IMR-90 (cell line): Measurements from ENCODE around the gene DNM3. TPM values are rescaled to one million over a fixed set of nuclear protein-coding genes. Genes with fewer than 3 reads are reported as not detected.

Experiments used
- ATAC-seq: fragments of 200-7000 bp; cut with Tn5 transposase; 2 replicates; pipeline ENCODE4 v1.9.1; 2020; ENCODE audit warnings: low read depth, mild to moderate bottlenecking, moderate library complexity
- BruUV-seq: library from RNA; stranded (reverse); fragments of 400-500 nt; replicated peaks from 2 replicates; lab custom pipeline; 2021; lab: Mats Ljungman, UMichigan
- CTCF ChIA-PET: fragments of 300-600 bp; formaldehyde crosslinking; extraction: SDS; loops from one replicate; lab custom pipeline; 2021; ENCODE audit warnings: antibody characterized with exemption; lab: Yijun Ruan, JAX
- POLR2A ChIA-PET: fragments of 300-600 bp; sonication (Branson Sonifier 250); formaldehyde crosslinking; loops from one replicate; lab custom pipeline; 2022; ENCODE audit warnings: antibody characterized with exemption; ENCODE audit not compliant: unreplicated experiment; lab: Charles Lee
- DNase-seq: peaks from one replicate; pipeline ENCODE4 v3.0.0; 2013
- H2AFZ ChIP-seq: replicated peaks from 2 replicates; pipeline ENCODE3; 2013; ENCODE audit warnings: low read length, mild to moderate bottlenecking; ENCODE audit not compliant: poor library complexity
- H2AK5ac ChIP-seq: 2 replicates; pipeline ENCODE4 v1.6.1; 2013; ENCODE audit warnings: low read depth, low read length, inconsistent platforms
- H2AK9ac ChIP-seq: replicated peaks from 2 replicates; pipeline ENCODE3; 2013; ENCODE audit warnings: mild to moderate bottlenecking, low read depth, low read length, moderate library complexity; ENCODE audit not compliant: poor library complexity
- H2BK120ac ChIP-seq: 2 replicates; pipeline ENCODE4 v1.6.1; 2013; ENCODE audit warnings: low read depth, low read length, inconsistent platforms
- H2BK15ac ChIP-seq: 3 replicates; pipeline ENCODE4 v1.6.1; 2013; ENCODE audit warnings: low read depth, low read length, inconsistent platforms
- H2BK20ac ChIP-seq: 2 replicates; pipeline ENCODE4 v1.6.1; 2013; ENCODE audit warnings: low read depth, mild to moderate bottlenecking, inconsistent platforms, low read length, moderate library complexity
- H2BK5ac ChIP-seq: 2 replicates; pipeline ENCODE4 v1.6.1; 2013; ENCODE audit warnings: mild to moderate bottlenecking, low read depth, low read length, inconsistent platforms; ENCODE audit not compliant: poor library complexity, severe bottlenecking
- H3K14ac ChIP-seq: replicated peaks from 2 replicates; pipeline ENCODE4 v1.6.1; 2013; ENCODE audit warnings: low read depth, low read length, inconsistent platforms
- H3K18ac ChIP-seq: 2 replicates; pipeline ENCODE4 v1.6.1; 2013; ENCODE audit warnings: low read depth, low read length, control low read depth
- H3K23ac ChIP-seq: 2 replicates; pipeline ENCODE4 v1.6.1; 2013; ENCODE audit warnings: low read depth, low read length, inconsistent platforms
- H3K27ac ChIP-seq: 2 replicates; pipeline ENCODE4 v1.5.1; 2013; ENCODE audit warnings: mild to moderate bottlenecking, control low read depth, low read length; ENCODE audit not compliant: insufficient read depth
- H3K27me3 ChIP-seq: 2 replicates; pipeline ENCODE4 v1.6.1; 2013; ENCODE audit warnings: low read length; ENCODE audit not compliant: control insufficient read depth, insufficient read depth
- H3K36me3 ChIP-seq: 2 replicates; pipeline ENCODE4 v1.6.1; 2013; ENCODE audit warnings: low read length, mixed read lengths; ENCODE audit not compliant: control insufficient read depth, insufficient read depth
- H3K4ac ChIP-seq: 2 replicates; pipeline ENCODE4 v1.6.1; 2013; ENCODE audit warnings: low read depth, low read length, inconsistent platforms
- H3K4me1 ChIP-seq: 2 replicates; pipeline ENCODE4 v1.6.1; 2013; ENCODE audit warnings: low read length, mixed read lengths; ENCODE audit not compliant: control insufficient read depth, insufficient read depth
- H3K4me2 ChIP-seq: 2 replicates; pipeline ENCODE4 v1.6.1; 2013; ENCODE audit warnings: low read depth, mild to moderate bottlenecking, control low read depth, low read length, moderate library complexity
- H3K4me3 ChIP-seq: 2 replicates; pipeline ENCODE4 v1.5.1; 2013; ENCODE audit warnings: low read depth, mild to moderate bottlenecking, control low read depth, low read length, moderate library complexity; ENCODE audit not compliant: insufficient read depth
- H3K56ac ChIP-seq: 2 replicates; pipeline ENCODE4 v1.6.1; 2013; ENCODE audit warnings: low read length, inconsistent platforms; ENCODE audit not compliant: insufficient read depth; ENCODE audit errors: extremely low read depth
- H3K79me1 ChIP-seq, 2 experiments: 2 replicates each; pipeline ENCODE4 v1.6.1; 2013; ENCODE audit warnings: low read length in 2 of 2, inconsistent platforms in 1 of 2, low read depth in 1 of 2
- H3K9ac ChIP-seq: 2 replicates; pipeline ENCODE4 v1.6.1; 2013; ENCODE audit warnings: low read depth, low read length, control low read depth
- H3K9me1 ChIP-seq: 2 replicates; pipeline ENCODE4 v1.6.1; 2013; ENCODE audit warnings: low read length, inconsistent platforms; ENCODE audit not compliant: insufficient read depth
- H3K9me3 ChIP-seq: 2 replicates; pipeline ENCODE4 v1.6.1; 2013; ENCODE audit warnings: low read length; ENCODE audit not compliant: control insufficient read depth, insufficient read depth
- H4K20me1 ChIP-seq: 2 replicates; pipeline ENCODE4 v1.6.1; 2013; ENCODE audit warnings: low read length, inconsistent platforms; ENCODE audit not compliant: insufficient read depth
- H4K5ac ChIP-seq: 2 replicates; pipeline ENCODE4 v1.6.1; 2013; ENCODE audit warnings: mild to moderate bottlenecking, low read depth, low read length, control low read depth
- H4K8ac ChIP-seq, 2 experiments: 2 replicates each; pipeline ENCODE4 v1.6.1; 2013; ENCODE audit warnings: low read depth in 2 of 2, low read length in 2 of 2, control low read depth in 1 of 2, inconsistent platforms in 1 of 2
- H4K91ac ChIP-seq: 2 replicates; pipeline ENCODE4 v1.6.1; 2013; ENCODE audit warnings: low read depth, low read length, inconsistent platforms; ENCODE audit not compliant: insufficient read depth
- CEBPB ChIP-seq: IDR thresholded peaks from 2 replicates; pipeline ENCODE4 v1.6.1; 2012; ENCODE audit warnings: low read depth, low read length, improper control_type of control experiment
- CHD1 ChIP-seq: IDR thresholded peaks from 2 replicates; pipeline ENCODE4 v1.6.1; 2012; ENCODE audit warnings: low read depth, low read length, improper control_type of control experiment
- CTCF ChIP-seq: conservative IDR thresholded peaks from 2 replicates; pipeline ENCODE4 v1.5.1; 2012; ENCODE audit warnings: mild to moderate bottlenecking, low read depth, low read length, improper control_type of control experiment
- ELK1 ChIP-seq: fragments of 150-350 bp; IDR thresholded peaks from 2 replicates; pipeline ENCODE4 v1.6.1; 2016; ENCODE audit warnings: low read depth, mild to moderate bottlenecking, low read length, moderate library complexity, borderline replicate concordance
- FOS ChIP-seq: fragments of 150-350 bp; IDR thresholded peaks from 2 replicates; pipeline ENCODE4 v1.6.1; 2016; ENCODE audit warnings: low read depth, low read length
- MAZ ChIP-seq: IDR thresholded peaks from 2 replicates; pipeline ENCODE4 v1.6.1; 2012; ENCODE audit warnings: low read depth, mild to moderate bottlenecking, low read length, improper control_type of control experiment, moderate library complexity, borderline replicate concordance
- MXI1 ChIP-seq: IDR thresholded peaks from 2 replicates; pipeline ENCODE4 v1.6.1; 2012; ENCODE audit warnings: low read depth, mild to moderate bottlenecking, low read length, moderate library complexity, borderline replicate concordance
- NFE2L2 ChIP-seq: fragments of 150-350 bp; IDR thresholded peaks from 2 replicates; pipeline ENCODE4 v1.6.1; 2016; ENCODE audit warnings: low read depth, mild to moderate bottlenecking, low read length
- POLR2A ChIP-seq: IDR thresholded peaks from 2 replicates; pipeline ENCODE4 v1.6.1; 2012; ENCODE audit warnings: mild to moderate bottlenecking, low read depth, low read length
- RAD21 ChIP-seq: IDR thresholded peaks from 2 replicates; pipeline ENCODE4 v1.6.1; 2012; ENCODE audit warnings: low read length, improper control_type of control experiment
- RCOR1 ChIP-seq: IDR thresholded peaks from 2 replicates; pipeline ENCODE4 v1.6.1; 2012; ENCODE audit warnings: mild to moderate bottlenecking, low read length, improper control_type of control experiment; ENCODE audit not compliant: insufficient replicate concordance
- SMC3 ChIP-seq: fragments of 150-350 bp; IDR thresholded peaks from 2 replicates; pipeline ENCODE4 v1.6.1; 2016; ENCODE audit warnings: low read depth, mild to moderate bottlenecking, antibody characterized with exemption, low read length, moderate library complexity
- USF2 ChIP-seq: fragments of 150-350 bp; IDR thresholded peaks from 2 replicates; pipeline ENCODE4 v1.6.1; 2017; ENCODE audit warnings: mild to moderate bottlenecking, antibody characterized with exemption, low read length, low read depth
- dilution Hi-C: fragments of 300-500 bp; cut with HindIII; formaldehyde crosslinking; loops from one replicate; pipeline ENCODE4 v1.14.3; 2018; ENCODE audit warnings: low sequenced_read_pairs; ENCODE audit not compliant: unreplicated experiment
- in situ Hi-C: fragments of 300-500 bp; cut with MboI; formaldehyde crosslinking; loops from 3 replicates; pipeline ENCODE4 v1.14.3; 2019; ENCODE audit warnings: low sequenced_read_pairs, inconsistent platforms, mixed read lengths
- intact Hi-C: fragments of 100-400 bp; cut with micrococcal nuclease; formaldehyde crosslinking; loops from 2 replicates; pipeline ENCODE4 v1.10.0; 2022
- polyA plus RNA-seq, 3 experiments: library from polyadenylated mRNA; depleted of rRNA; stranded (reverse); fragments of >200 nt; gene quantifications; 2 replicates each; pipeline ENCODE4 v1.2.3, GENCODE V29; 2012; ENCODE audit warnings: low replicate concordance in 1 of 3
- total RNA-seq: library from RNA; depleted of rRNA; stranded (reverse); fragments of >200 nt; gene quantifications from 2 replicates; pipeline ENCODE4 v1.2.3, GENCODE V29; 2012

DNM3 gene
- total and polyA plus RNA-seq, 2 of the 4 experiments (the other 2 are of a cell fraction): 0.36 TPM

- TF ChIP-seq ELK1: no peak
- TF ChIP-seq POLR2A: no peak
- TF ChIP-seq NFE2L2: no peak
These were observed 3.1 kb downstream of the DNM3 start (continued) for GRCh38 chr1:171844381-171844780.

GRCh38 chr1:171845998-171846397 lies 4.7 kb downstream of the DNM3 start:
- H3K4me3 ChIP-seq: no peak overlapping the region
- H3K23ac ChIP-seq: no peak overlapping the region
- H2BK15ac ChIP-seq: no peak overlapping the region
- H3K14ac ChIP-seq: no peak overlapping the region
- H3K9me1 ChIP-seq: no peaks in the 10 kb centered on the region
- H3K27ac ChIP-seq: no peak overlapping the region
- no peak overlapping the region for H4K8ac ChIP-seq
- no peak overlapping the region for H2AK5ac ChIP-seq
- intact Hi-C loops: no loop called here
- no peak overlapping the region for H3K4me2 ChIP-seq
- H3K9ac ChIP-seq: no peak overlapping the region
- no peak overlapping the region for H4K91ac ChIP-seq
- H2BK20ac ChIP-seq: no peak overlapping the region
- no peaks in the 10 kb centered on the region for H3K79me1 ChIP-seq
- in situ Hi-C loops: no loop called here
- no peaks in the 10 kb centered on the region for H3K36me3 ChIP-seq
- H2BK120ac ChIP-seq: no peak overlapping the region
- CTCF ChIA-PET: no interaction called here
- H2AFZ ChIP-seq: no peak overlapping the region
- no peak overlapping the region for H3K18ac ChIP-seq
- H3K27me3 ChIP-seq: peaks cover 11% of the 10 kb centered on the region
- H3K4ac ChIP-seq: no peak overlapping the region
- ATAC-seq (no peak), DNase-seq (no peak)
- H3K9me3 ChIP-seq: no peaks in the 10 kb centered on the region
- no peak overlapping the region for H2BK5ac ChIP-seq
- no TSS peak for BruUV-seq
- H2AK9ac ChIP-seq: no peak overlapping the region
- POLR2A ChIA-PET: no interaction called here
- no peak overlapping the region for H3K56ac ChIP-seq
- no peaks in the 10 kb centered on the region for H4K20me1 ChIP-seq
- dilution Hi-C loops: no loop called here
- no peaks in the 10 kb centered on the region for H3K4me1 ChIP-seq
- no peak overlapping the region for H4K5ac ChIP-seq
- TF ChIP-seq RCOR1 (no peak), RAD21 (no peak), CTCF (no peak), USF2 (no peak), MAZ (no peak), ELK1 (no peak), CEBPB (no peak), SMC3 (no peak), CHD1 (no peak), MXI1 (no peak), FOS (no peak), POLR2A (no peak)
